SK-N-SH (cell line): ENCODE data around the gene PHLPP2. TPM values are rescaled to one million over a fixed set of nuclear protein-coding genes. Genes with fewer than 3 reads are reported as not detected.
"Not testable (repeated sequence)": the region's sequence is repeated elsewhere in the genome, so short reads cannot be mapped to it uniquely, and the experiment has no call there.

Source experiments
- CTCF ChIA-PET: fragments of 300-600, 350-600 bp; formaldehyde crosslinking; extraction: SDS; loops from one replicate; lab custom pipeline; 2021; lab: Yijun Ruan, JAX
- POLR2A ChIA-PET: fragments of 350-600 bp; sonication (Branson Sonifier 250); formaldehyde crosslinking; extraction: SDS; loops from one replicate; lab custom pipeline; 2020; ENCODE audit warnings: antibody characterized with exemption, inconsistent platforms; lab: Yijun Ruan, JAX
- DNase-seq: peaks from one replicate; pipeline ENCODE4 v3.0.0; 2012
- H2AFZ ChIP-seq: fragments of 200-600 bp; sonication (generic); 2 replicates; pipeline ENCODE4 v1.8.1; 2016; ENCODE audit warnings: antibody characterized with exemption, mild to moderate bottlenecking, low read depth
- H3F3A ChIP-seq: fragments of 200-600 bp; sonication (generic); replicated peaks from 2 replicates; pipeline ENCODE3; 2016; ENCODE audit warnings: antibody characterized with exemption, mild to moderate bottlenecking; ENCODE audit not compliant: insufficient read depth
- H3K27ac ChIP-seq, 2 experiments: fragments of 200-500 bp in 1 of 2; fragments of 200-600 bp in 1 of 2; sonication (Bioruptor generic) in 1 of 2; sonication (generic), shearing (Covaris generic) in 1 of 2; 2 replicates each; pipeline versions ENCODE4 v1.5.1 to v1.6.1; 2014 to 2016; ENCODE audit warnings: low read depth in 2 of 2, inconsistent platforms in 1 of 2, low read length in 1 of 2, mild to moderate bottlenecking in 1 of 2, mixed read lengths in 1 of 2
- H3K27me3 ChIP-seq: fragments of 200-600 bp; sonication (generic), shearing (Covaris generic); 2 replicates; pipeline ENCODE4 v1.6.1; 2016; ENCODE audit warnings: mixed run types; ENCODE audit not compliant: insufficient read depth
- H3K36me3 ChIP-seq, 2 experiments: fragments of 200-500 bp in 1 of 2; fragments of 200-600 bp in 1 of 2; sonication (Bioruptor generic) in 1 of 2; sonication (generic) in 1 of 2; replicated peaks in 1 of 2; 2 replicates each; pipeline versions ENCODE3 to v1.5.1; 2014 to 2016; ENCODE audit warnings: low read length in 1 of 2, mild to moderate bottlenecking in 1 of 2; ENCODE audit not compliant: insufficient read depth in 2 of 2, control insufficient read depth in 1 of 2
- H3K4me1 ChIP-seq, 2 experiments: fragments of 200-500 bp in 1 of 2; fragments of 200-600 bp in 1 of 2; sonication (Bioruptor generic) in 1 of 2; sonication (generic), shearing (Covaris generic) in 1 of 2; 2 replicates each; pipeline versions ENCODE4 v1.5.1 to v1.6.1; 2014 to 2016; ENCODE audit warnings: low read depth in 1 of 2, low read length in 1 of 2, mixed run types in 1 of 2; ENCODE audit not compliant: insufficient read depth in 2 of 2, control insufficient read depth in 1 of 2
- H3K4me2 ChIP-seq: fragments of 200-600 bp; sonication (generic), shearing (Covaris generic); 2 replicates; pipeline ENCODE4 v1.6.1; 2017; ENCODE audit warnings: mixed run types
- H3K4me3 ChIP-seq, 2 experiments: fragments of 200-500 bp in 1 of 2; fragments of 200-600 bp in 1 of 2; sonication (Bioruptor generic) in 1 of 2; sonication (generic), shearing (Covaris generic) in 1 of 2; 2 replicates each; pipeline versions ENCODE4 v1.5.1 to v1.8.1; 2014 to 2016; ENCODE audit warnings: low read depth in 2 of 2, inconsistent platforms in 1 of 2, low read length in 1 of 2, mild to moderate bottlenecking in 1 of 2, mixed read lengths in 1 of 2, moderate library complexity in 1 of 2
- H3K79me2 ChIP-seq: fragments of 200-600 bp; sonication (generic); 2 replicates; pipeline ENCODE4 v1.8.1; 2017; ENCODE audit warnings: mild to moderate bottlenecking; ENCODE audit not compliant: insufficient read depth
- H3K9ac ChIP-seq: fragments of 200-600 bp; sonication (generic); 2 replicates; pipeline ENCODE4 v1.6.1; 2017; ENCODE audit warnings: mixed run types
- H3K9me2 ChIP-seq: fragments of 200-600 bp; sonication (generic); 2 replicates; pipeline ENCODE4 v1.6.1; 2017; ENCODE audit warnings: mixed run types
- H3K9me3 ChIP-seq: fragments of 200-600 bp; sonication (generic); 2 replicates; pipeline ENCODE4 v1.6.1; 2017; ENCODE audit warnings: mixed run types, mild to moderate bottlenecking, moderate library complexity
- H4K20me1 ChIP-seq: fragments of 200-600 bp; sonication (generic); 2 replicates; pipeline ENCODE4 v1.6.1; 2017; ENCODE audit warnings: mild to moderate bottlenecking, mixed run types; ENCODE audit not compliant: insufficient read depth
- ELF1 ChIP-seq: IDR thresholded peaks from 2 replicates; pipeline ENCODE4 v1.4.0; 2012
- GATA2 ChIP-seq: sonication (generic); formaldehyde crosslinking; IDR thresholded peaks from 2 replicates; pipeline ENCODE4 v1.5.0; 2020; ENCODE audit warnings: mild to moderate bottlenecking, missing genetic modification reagents
- JUND ChIP-seq: IDR thresholded peaks from 2 replicates; pipeline ENCODE4 v1.4.0; 2012
- MEF2A ChIP-seq: IDR thresholded peaks from 2 replicates; pipeline ENCODE4 v1.4.0; 2012; ENCODE audit warnings: low read depth, borderline replicate concordance
- MXI1 ChIP-seq: IDR thresholded peaks from 2 replicates; pipeline ENCODE4 v1.6.1; 2012; ENCODE audit warnings: mild to moderate bottlenecking, low read depth, low read length, improper control_type of control experiment
- NRF1 ChIP-seq: IDR thresholded peaks from 2 replicates; pipeline ENCODE4 v1.6.1; 2012; ENCODE audit warnings: low read depth, mild to moderate bottlenecking, low read length
- POLR2AphosphoS5 ChIP-seq: IDR thresholded peaks from 2 replicates; pipeline ENCODE4 v1.6.1; 2012; ENCODE audit warnings: low read depth, low read length
- RFX5 ChIP-seq: IDR thresholded peaks from 2 replicates; pipeline ENCODE4 v1.6.1; 2012; ENCODE audit warnings: mild to moderate bottlenecking, improper control_type of control experiment, low read length
- RXRA ChIP-seq: IDR thresholded peaks from 2 replicates; pipeline ENCODE4 v1.4.0; 2012; ENCODE audit warnings: low read depth, mild to moderate bottlenecking, borderline replicate concordance
- SIN3A ChIP-seq: IDR thresholded peaks from 2 replicates; pipeline ENCODE4 v1.6.1; 2012; ENCODE audit warnings: low read depth, mild to moderate bottlenecking, low read length, moderate library complexity, borderline replicate concordance
- WGBS: methylation state at CpG from one replicate; pipeline ENCODE4 v1.1.6; 2017; ENCODE audit warnings: low lambda C conversion rate; 5-methylcytosine and 5-hydroxymethylcytosine counted together
- polyA plus RNA-seq, 3 experiments: library from polyadenylated mRNA; depleted of rRNA; stranded (reverse); fragments of >200 nt; gene quantifications; 2 replicates each; pipeline ENCODE4 v1.2.3, GENCODE V29; 2012
- TF ChIP-seq, protein P1 (sequence below): IDR thresholded peaks from 2 replicates; pipeline ENCODE4 v1.4.0; 2012; ENCODE audit warnings: low read depth, borderline replicate concordance
- TF ChIP-seq, protein P2 (sequence below): fragments of 200-600 bp; sonication (generic); IDR thresholded peaks from 2 replicates; pipeline ENCODE4 v1.6.1; 2017; ENCODE audit warnings: antibody characterized with exemption, mild to moderate bottlenecking, moderate library complexity
- TF ChIP-seq, protein P3 (sequence below): fragments of 150-350 bp; IDR thresholded peaks from 2 replicates; pipeline ENCODE4 v1.6.1; 2017; ENCODE audit warnings: antibody characterized with exemption, low read length, low read depth, borderline replicate concordance

The PHLPP2 gene
- polyA plus RNA-seq, 1 of the 3 experiments (the other 2 are of a cell fraction) = 5.5 TPM

DNA sequence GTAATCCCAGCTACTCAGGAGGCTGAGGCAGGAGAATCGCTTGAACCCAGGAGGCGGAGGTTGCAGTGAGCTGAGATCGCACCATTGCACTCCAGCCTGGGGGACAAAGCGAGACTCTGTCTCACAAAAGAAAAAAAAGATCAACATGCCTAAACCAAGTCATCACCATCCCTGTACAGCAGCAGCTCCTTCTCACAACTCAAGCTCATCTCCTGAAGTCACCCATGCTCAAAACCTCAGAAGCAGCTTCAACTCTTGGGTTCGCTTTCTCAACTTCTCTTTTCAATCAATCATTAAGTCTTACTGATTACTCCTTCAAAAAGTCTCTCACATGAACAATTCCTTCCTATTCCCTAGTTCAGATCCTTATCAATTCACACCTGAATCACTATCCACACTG is 31.3 kb downstream of the PHLPP2 start (continued):
- TF ChIP-seq RFX5 = no peak
- no peak for TF ChIP-seq MXI1
- TF ChIP-seq, protein P1, sequence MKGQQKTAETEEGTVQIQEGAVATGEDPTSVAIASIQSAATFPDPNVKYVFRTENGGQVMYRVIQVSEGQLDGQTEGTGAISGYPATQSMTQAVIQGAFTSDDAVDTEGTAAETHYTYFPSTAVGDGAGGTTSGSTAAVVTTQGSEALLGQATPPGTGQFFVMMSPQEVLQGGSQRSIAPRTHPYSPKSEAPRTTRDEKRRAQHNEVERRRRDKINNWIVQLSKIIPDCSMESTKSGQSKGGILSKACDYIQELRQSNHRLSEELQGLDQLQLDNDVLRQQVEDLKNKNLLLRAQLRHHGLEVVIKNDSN = no peak
- no peak for TF ChIP-seq MEF2A
- no peak for TF ChIP-seq SIN3A

DNA sequence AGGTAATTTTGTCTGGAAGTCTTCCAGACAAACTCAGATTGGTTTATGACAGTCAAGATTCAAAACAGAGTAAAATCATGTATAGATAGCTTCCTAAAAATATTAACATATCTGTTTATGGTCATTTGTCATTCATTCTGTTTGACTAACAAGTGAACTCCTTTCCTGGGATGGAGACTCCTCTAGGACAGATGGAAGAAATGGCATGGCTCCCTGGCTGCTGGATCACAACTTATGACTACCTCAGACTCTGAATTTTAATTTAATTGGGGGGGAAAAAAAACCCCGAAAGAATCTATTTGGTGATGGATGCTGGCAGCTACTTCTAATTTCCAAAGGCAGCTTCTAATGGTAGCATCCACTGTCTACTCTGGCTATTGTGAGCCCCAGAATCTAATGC is 34.6 kb downstream of the PHLPP2 start:
- POLR2A ChIA-PET = interaction anchor here (0.6 kb wide), 1 partner anchor 12 kb away, joined by 3 read pairs; no protein-coding TSS in a partner anchor
- Histone ChIP-seq H3K4me3 (no peak overlapping the region), H3K36me3 (peaks cover 23 to 29% of the 10 kb centered on the region in 2 experiments), H3K4me2 (no peak overlapping the region), H3K27ac (no peak overlapping the region), H3K9me3 (no peaks in the 10 kb centered on the region), H3F3A (peaks cover 2% of the 10 kb centered on the region), H2AFZ (no peak overlapping the region), H3K27me3 (no peaks in the 10 kb centered on the region), H3K9ac (no peak overlapping the region), H3K79me2 (peaks cover 17% of the 10 kb centered on the region), H3K4me1 (no peaks in the 10 kb centered on the region), H3K9me2 (no peaks in the 10 kb centered on the region), H4K20me1 (no peaks in the 10 kb centered on the region)
- CTCF ChIA-PET = no interaction called here
- DNase-seq = no peak
- TF ChIP-seq GATA2 = no peak
- TF ChIP-seq MEF2A = no peak
- TF ChIP-seq NRF1 = no peak
- no peak for TF ChIP-seq POLR2AphosphoS5
- TF ChIP-seq JUND = no peak
- TF ChIP-seq, protein P2, sequence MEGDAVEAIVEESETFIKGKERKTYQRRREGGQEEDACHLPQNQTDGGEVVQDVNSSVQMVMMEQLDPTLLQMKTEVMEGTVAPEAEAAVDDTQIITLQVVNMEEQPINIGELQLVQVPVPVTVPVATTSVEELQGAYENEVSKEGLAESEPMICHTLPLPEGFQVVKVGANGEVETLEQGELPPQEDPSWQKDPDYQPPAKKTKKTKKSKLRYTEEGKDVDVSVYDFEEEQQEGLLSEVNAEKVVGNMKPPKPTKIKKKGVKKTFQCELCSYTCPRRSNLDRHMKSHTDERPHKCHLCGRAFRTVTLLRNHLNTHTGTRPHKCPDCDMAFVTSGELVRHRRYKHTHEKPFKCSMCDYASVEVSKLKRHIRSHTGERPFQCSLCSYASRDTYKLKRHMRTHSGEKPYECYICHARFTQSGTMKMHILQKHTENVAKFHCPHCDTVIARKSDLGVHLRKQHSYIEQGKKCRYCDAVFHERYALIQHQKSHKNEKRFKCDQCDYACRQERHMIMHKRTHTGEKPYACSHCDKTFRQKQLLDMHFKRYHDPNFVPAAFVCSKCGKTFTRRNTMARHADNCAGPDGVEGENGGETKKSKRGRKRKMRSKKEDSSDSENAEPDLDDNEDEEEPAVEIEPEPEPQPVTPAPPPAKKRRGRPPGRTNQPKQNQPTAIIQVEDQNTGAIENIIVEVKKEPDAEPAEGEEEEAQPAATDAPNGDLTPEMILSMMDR = no peak
- no peak for TF ChIP-seq ELF1
- 0% methylated on average over 1 of the region's 1 CpG for WGBS

DNA sequence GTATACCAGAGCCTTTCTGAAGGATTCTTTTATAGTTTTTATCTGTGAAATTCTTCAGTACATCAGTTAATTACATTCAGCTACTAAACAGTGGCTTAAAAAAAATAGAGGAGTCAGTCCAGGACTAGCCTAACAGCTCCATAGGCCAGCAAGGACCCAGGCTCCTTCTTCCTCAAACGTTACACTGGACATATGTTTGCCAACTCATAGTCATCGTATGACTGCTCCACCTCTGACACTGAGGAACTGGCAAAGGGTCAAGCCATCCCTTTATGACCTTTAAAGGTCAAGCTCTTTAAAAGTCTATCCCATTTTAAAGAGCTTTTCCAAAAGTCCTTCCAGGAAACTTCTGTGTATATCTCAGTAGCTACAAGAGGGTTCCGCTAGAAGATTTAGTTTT is 36.6 kb downstream of the PHLPP2 start:
- H2AFZ ChIP-seq = no peak overlapping the region
- 88% methylated on average over 3 of the region's 3 CpGs for WGBS
- TF ChIP-seq, protein P3, sequence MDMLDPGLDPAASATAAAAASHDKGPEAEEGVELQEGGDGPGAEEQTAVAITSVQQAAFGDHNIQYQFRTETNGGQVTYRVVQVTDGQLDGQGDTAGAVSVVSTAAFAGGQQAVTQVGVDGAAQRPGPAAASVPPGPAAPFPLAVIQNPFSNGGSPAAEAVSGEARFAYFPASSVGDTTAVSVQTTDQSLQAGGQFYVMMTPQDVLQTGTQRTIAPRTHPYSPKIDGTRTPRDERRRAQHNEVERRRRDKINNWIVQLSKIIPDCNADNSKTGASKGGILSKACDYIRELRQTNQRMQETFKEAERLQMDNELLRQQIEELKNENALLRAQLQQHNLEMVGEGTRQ = no peak
- TF ChIP-seq GATA2 = no peak
- no peak for TF ChIP-seq RXRA
- no peak for TF ChIP-seq POLR2AphosphoS5
- H3K4me3 ChIP-seq = no peak overlapping the region
- H3K9me3 ChIP-seq = no peaks in the 10 kb centered on the region
- H3K27ac ChIP-seq = no peak overlapping the region
- DNase-seq = no peak
- H4K20me1 ChIP-seq = no peaks in the 10 kb centered on the region
- H3F3A ChIP-seq = peaks cover 2% of the 10 kb centered on the region
- no peak overlapping the region for H3K4me2 ChIP-seq
- ChIA-PET POLR2A (no interaction called here), CTCF (no interaction called here)
- peaks cover 28 to 38% of the 10 kb centered on the region in 2 experiments for H3K36me3 ChIP-seq
- no peaks in the 10 kb centered on the region for H3K4me1 ChIP-seq
- H3K9me2 ChIP-seq = no peaks in the 10 kb centered on the region
- H3K27me3 ChIP-seq = no peaks in the 10 kb centered on the region
- H3K9ac ChIP-seq = no peak overlapping the region
- H3K79me2 ChIP-seq = peaks cover 5% of the 10 kb centered on the region

DNA sequence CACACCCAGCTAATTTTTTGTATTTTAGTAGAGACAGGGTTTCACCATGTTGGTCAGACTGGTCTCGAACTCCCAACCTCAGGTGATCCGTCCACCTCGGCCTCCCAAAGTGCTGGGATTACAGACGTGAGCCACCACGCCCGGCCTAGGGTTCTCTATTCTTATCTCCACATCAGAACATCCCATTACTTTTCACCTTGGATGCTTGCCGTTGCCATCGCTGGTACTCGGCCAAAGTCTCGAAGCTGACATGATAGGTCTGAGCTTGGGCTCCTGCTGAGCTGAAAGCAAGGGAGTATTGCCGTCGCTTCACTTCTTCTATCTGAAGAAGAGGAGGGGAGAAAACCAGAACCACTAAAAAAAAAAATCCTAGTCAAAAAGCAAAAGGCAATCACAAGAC is 40.2 kb downstream of the PHLPP2 start:
- H2AFZ ChIP-seq, CTCF ChIA-PET, H3K4me3 ChIP-seq, H4K20me1 ChIP-seq, H3K9ac ChIP-seq, H3K27ac ChIP-seq, H3K79me2 ChIP-seq, H3K4me2 ChIP-seq, POLR2A ChIA-PET, H3K4me1 ChIP-seq, DNase-seq, H3F3A ChIP-seq, H3K9me3 ChIP-seq, H3K27me3 ChIP-seq, H3K9me2 ChIP-seq: not testable (repeated sequence)
- 95% methylated on average over 12 of the region's 12 CpGs for WGBS
- peaks cover 37 to 58% of the 10 kb centered on the region in 2 experiments for H3K36me3 ChIP-seq
